GM10266 (cell line): ENCODE results near the gene SPATA2.

Source experiments
- DNase-seq: peaks from one replicate; pipeline ENCODE4 v3.0.0; 2012; ENCODE audit errors: extremely low spot score
- CTCF ChIP-seq: IDR thresholded peaks from 2 replicates; pipeline ENCODE4 v1.5.1; 2012; ENCODE audit warnings: mild to moderate bottlenecking, low read depth; ENCODE audit not compliant: control insufficient read depth, insufficient read depth; ENCODE audit errors: missing control alignments

SPATA2 gene

GRCh38 chr20:49878977-49879376, 36.4 kb downstream of the SPATA2 start:
- TF ChIP-seq CTCF: no peak
- DNase-seq: no peak

- DNase-seq: no peak
- no peak for TF ChIP-seq CTCF
Measured at GRCh38 chr20:49877386-49877921, 37.9 kb downstream of the SPATA2 start.

- TF ChIP-seq CTCF: no peak
- no peak for DNase-seq
Measured at GRCh38 chr20:49874696-49875095, 40.6 kb downstream of the SPATA2 start.

GRCh38 chr20:49872056-49872455, 43.3 kb downstream of the SPATA2 start:
- no peak for DNase-seq

GRCh38 chr20:49871391-49871948, 43.9 kb downstream of the SPATA2 start:
- no peak for TF ChIP-seq CTCF
- DNase-seq: no peak

More at GRCh38 chr20:49872056-49872455, 43.3 kb downstream of the SPATA2 start:
- no peak for TF ChIP-seq CTCF

- DNase-seq: no peak
- no peak for TF ChIP-seq CTCF
Measured at GRCh38 chr20:49870261-49870660, 45.1 kb downstream of the SPATA2 start.

GRCh38 chr20:49868964-49869363, 46.4 kb downstream of the SPATA2 start:
- no peak for DNase-seq
- no peak for TF ChIP-seq CTCF
